Endothelial cell of umbilical vein (primary cell): ENCODE data around the gene FUCA2.

Experiments used
- CTCF ChIP-seq, 2 donors: IDR thresholded peaks; 1 replicate in 1 of 2; 2 replicates in 1 of 2; pipeline ENCODE4 v1.5.1; 2011; ENCODE audit warnings: low read length in 2 of 2, mild to moderate bottlenecking in 2 of 2, moderate library complexity in 2 of 2, control low read depth in 1 of 2, inconsistent platforms in 1 of 2, low read depth in 1 of 2; ENCODE audit not compliant: insufficient read depth in 1 of 2; ENCODE audit errors: extremely low read depth in 1 of 2
- EZH2 ChIP-seq: IDR thresholded peaks from 2 replicates; pipeline ENCODE4 v1.6.1; 2012; ENCODE audit warnings: borderline replicate concordance, low read depth, mild to moderate bottlenecking, moderate library complexity, low read length, inconsistent platforms; ENCODE audit not compliant: severe bottlenecking
- FOS ChIP-seq: IDR thresholded peaks from 2 replicates; pipeline ENCODE4 v1.6.1; 2011; ENCODE audit warnings: mild to moderate bottlenecking, low read length, moderate library complexity, borderline replicate concordance; ENCODE audit not compliant: insufficient read depth
- JUN ChIP-seq: IDR thresholded peaks from 2 replicates; pipeline ENCODE4 v1.6.1; 2011; ENCODE audit warnings: borderline replicate concordance, low read depth; ENCODE audit not compliant: insufficient read length, insufficient read depth
- MAX ChIP-seq: IDR thresholded peaks from 2 replicates; pipeline ENCODE4 v1.6.1; 2011; ENCODE audit not compliant: insufficient read depth, insufficient read length
- MYC ChIP-seq: IDR thresholded peaks from one replicate; pipeline ENCODE4 v1.6.1; 2011; ENCODE audit warnings: mild to moderate bottlenecking, low read depth, low read length
- POLR2A ChIP-seq: IDR thresholded peaks from 2 replicates; pipeline ENCODE4 v1.6.1; 2012; ENCODE audit warnings: low read depth, mild to moderate bottlenecking, control low read depth, low read length
- POLR2AphosphoS5 ChIP-seq: IDR thresholded peaks from 2 replicates; pipeline ENCODE4 v1.6.1; 2012; ENCODE audit warnings: low read depth, mild to moderate bottlenecking, control low read depth, low read length, moderate library complexity; ENCODE audit not compliant: insufficient read depth

GRCh38 chr6:143490244-143490643, 21.3 kb downstream of the FUCA2 start:
- TF ChIP-seq CTCF (IDR thresholded peaks at IDR 0.05; ENCODE audit: extremely low read depth in 1 of 2, insufficient read depth in 1 of 2, low read depth in 1 of 2, low read length in 2 of 2) (no peak), POLR2A (no peak), POLR2AphosphoS5 (no peak), EZH2 (no peak), FOS (no peak), MAX (no peak), MYC (no peak), JUN (no peak)
